K562 (cell line): Measurements from ENCODE around the gene THEMIS. TPM values are rescaled to one million over a fixed set of nuclear protein-coding genes. Genes with fewer than 3 reads are reported as not detected.

Experiments
- ATAC-seq: fragments of 200-7000 bp; cut with Tn5 transposase; 3 replicates; pipeline ENCODE4 v1.9.1; 2020; ENCODE audit warnings: moderate library complexity
- BruUV-seq: library from RNA; stranded (reverse); fragments of 400-500 nt; replicated peaks from 2 replicates; lab custom pipeline; 2021; lab: Mats Ljungman, UMichigan
- CTCF ChIA-PET: fragments of 300-600 bp; formaldehyde crosslinking; extraction: SDS; loops from one replicate; lab custom pipeline; 2021; ENCODE audit warnings: low intra/inter-chr PET ratio; lab: Yijun Ruan, JAX
- POLR2A ChIA-PET: fragments of 300-600, 350-650 bp; sonication (Branson Sonifier 250); formaldehyde crosslinking; extraction: SDS; loops from one replicate; lab custom pipeline; 2021; ENCODE audit warnings: antibody characterized with exemption, inconsistent platforms; lab: Yijun Ruan, JAX
- DNase-seq, 4 experiments: peaks; one replicate each; pipeline versions ENCODE4 v3.0.0 to v3.0.0-alpha.2; 2011 to 2018; ENCODE audit warnings: low spot score in 3 of 4, mixed read lengths in 3 of 4; ENCODE audit errors: extremely low read depth in 1 of 4
- FAIRE-seq: peaks from 2 replicates; lab custom pipeline; 2011; peaks lifted over from hg19 to GRCh38; lab: Jason Lieb, UNC
- H2AFZ ChIP-seq: 2 replicates; pipeline ENCODE4 v1.6.0; 2011; ENCODE audit warnings: low read depth, low read length, control low read depth, inconsistent platforms
- H3K27ac ChIP-seq: fragments of 200-600 bp; 3 replicates; pipeline ENCODE4 v1.8.0; 2011; ENCODE audit warnings: low read depth, mild to moderate bottlenecking, control low read depth, inconsistent platforms, low read length, moderate library complexity, mixed read lengths; ENCODE audit errors: extremely low read depth
- H3K27me3 ChIP-seq, 2 experiments: fragments of 300-600 bp in 1 of 2; 2 replicates in 1 of 2; 3 replicates in 1 of 2; pipeline versions ENCODE4 v1.6.0 to v1.8.0; 2011; ENCODE audit warnings: inconsistent platforms in 2 of 2, low read length in 2 of 2, mild to moderate bottlenecking in 1 of 2, mixed read lengths in 1 of 2, moderate library complexity in 1 of 2; ENCODE audit not compliant: control insufficient read depth in 2 of 2, insufficient read depth in 2 of 2
- H3K36me3 ChIP-seq: fragments of 300-600 bp; 3 replicates; pipeline ENCODE4 v1.8.0; 2011; ENCODE audit warnings: mild to moderate bottlenecking, low read length, inconsistent platforms; ENCODE audit not compliant: control insufficient read depth, insufficient read depth
- H3K4me1 ChIP-seq, 2 experiments: fragments of 200-600 bp in 1 of 2; replicated peaks in 1 of 2; 2 replicates in 1 of 2; 3 replicates in 1 of 2; pipeline versions ENCODE4 v1.5.1 to v1.8.0; 2011; ENCODE audit warnings: inconsistent platforms in 2 of 2, low read length in 2 of 2, mild to moderate bottlenecking in 1 of 2, mixed read lengths in 1 of 2, moderate library complexity in 1 of 2; ENCODE audit not compliant: control insufficient read depth in 2 of 2, insufficient read depth in 2 of 2
- H3K4me2 ChIP-seq: 2 replicates; pipeline ENCODE4 v1.6.1; 2011; ENCODE audit warnings: low read length, control low read depth, inconsistent platforms, mixed read lengths; ENCODE audit not compliant: insufficient read depth
- H3K4me3 ChIP-seq: fragments of 200-600 bp; sonication (generic), shearing (Covaris generic); 2 replicates; pipeline ENCODE4 v1.5.1; 2016; ENCODE audit warnings: control low read depth, inconsistent platforms
- H3K79me2 ChIP-seq: fragments of 200-600 bp; 3 replicates; pipeline ENCODE4 v1.8.0; 2011; ENCODE audit warnings: low read length, inconsistent platforms; ENCODE audit not compliant: control insufficient read depth, insufficient read depth
- H3K9ac ChIP-seq, 2 experiments: 2 replicates each; pipeline versions ENCODE4 v1.6.0 to v1.6.1; 2011; ENCODE audit warnings: low read depth in 2 of 2, low read length in 2 of 2, control low read depth in 1 of 2, inconsistent platforms in 1 of 2, mild to moderate bottlenecking in 1 of 2, mixed read lengths in 1 of 2; ENCODE audit not compliant: insufficient read depth in 1 of 2
- H3K9me1 ChIP-seq: one replicate; pipeline ENCODE4 v1.6.0; 2011; ENCODE audit warnings: inconsistent platforms, mild to moderate bottlenecking, low read length, moderate library complexity; ENCODE audit not compliant: control insufficient read depth, insufficient read depth
- H3K9me3 ChIP-seq: replicated peaks from 2 replicates; pipeline ENCODE4 v1.5.1; 2011; ENCODE audit warnings: low read depth, low read length, inconsistent platforms; ENCODE audit not compliant: control insufficient read depth, insufficient read depth
- H4K20me1 ChIP-seq: replicated peaks from 2 replicates; pipeline ENCODE4 v1.6.1; 2011; ENCODE audit warnings: low read length, inconsistent platforms, mixed read lengths; ENCODE audit not compliant: control insufficient read depth, insufficient read depth
- CTCFL ChIP-seq: IDR thresholded peaks from 2 replicates; pipeline ENCODE4 v1.6.1; 2011; ENCODE audit warnings: borderline replicate concordance, low read depth, mild to moderate bottlenecking, moderate library complexity, low read length; ENCODE audit not compliant: insufficient read depth, poor library complexity, severe bottlenecking
- CUX1 ChIP-seq: fragments of 200-800 bp; sonication (Bioruptor generic); IDR thresholded peaks from 2 replicates; pipeline ENCODE4 v1.6.1; 2016; ENCODE audit warnings: missing genetic modification characterization, missing compliant biosample characterization
- ESRRA ChIP-seq: fragments of 450-650 bp; IDR thresholded peaks from 2 replicates; pipeline ENCODE4 v1.6.1; 2014; ENCODE audit warnings: low read depth, mild to moderate bottlenecking, moderate library complexity, borderline replicate concordance
- GATAD2B ChIP-seq: fragments of 450-650 bp; IDR thresholded peaks from 2 replicates; pipeline ENCODE4 v1.6.1; 2017; ENCODE audit warnings: mild to moderate bottlenecking, borderline replicate concordance
- HMG20A ChIP-seq: fragments of 450-650 bp; formaldehyde crosslinking; conservative IDR thresholded peaks from 2 replicates; pipeline ENCODE4 v1.4.0; 2020; ENCODE audit warnings: mild to moderate bottlenecking, mixed read lengths
- LEF1 ChIP-seq: fragments of 450-650 bp; IDR thresholded peaks from 2 replicates; pipeline ENCODE4 v1.6.1; 2016; ENCODE audit warnings: mild to moderate bottlenecking
- NR2F6 ChIP-seq: fragments of 450-650 bp; formaldehyde crosslinking; IDR thresholded peaks from 2 replicates; pipeline ENCODE4 v1.4.0; 2020; ENCODE audit warnings: mild to moderate bottlenecking
- RBM15 ChIP-seq: fragments of 200-400 bp; formaldehyde crosslinking; IDR thresholded peaks from 2 replicates; pipeline ENCODE4 v1.6.1; 2018; ENCODE audit warnings: mild to moderate bottlenecking, low read length, moderate library complexity; ENCODE audit not compliant: insufficient read depth
- RBM25 ChIP-seq: fragments of 200-400 bp; formaldehyde crosslinking; IDR thresholded peaks from 2 replicates; pipeline ENCODE4 v1.6.1; 2018; ENCODE audit warnings: low read length, low read depth, moderate library complexity; ENCODE audit not compliant: severe bottlenecking
- STAG1 ChIP-seq: sonication (generic); formaldehyde crosslinking; IDR thresholded peaks from 2 replicates; pipeline ENCODE4 v1.5.0; 2020; ENCODE audit warnings: missing genetic modification reagents, borderline replicate concordance
- TCF7L2 ChIP-seq: fragments of 150-350 bp; IDR thresholded peaks from 2 replicates; pipeline ENCODE4 v1.6.1; 2016; ENCODE audit warnings: low read depth, mild to moderate bottlenecking, low read length, moderate library complexity
- THAP7 ChIP-seq: fragments of 250-450 bp; sonication (Bioruptor Pico); IDR thresholded peaks from 2 replicates; pipeline ENCODE4 v1.5.0; 2021
- XRCC3 ChIP-seq: fragments of 450-650 bp; IDR thresholded peaks from 2 replicates; pipeline ENCODE4 v1.6.1; 2017; ENCODE audit warnings: mild to moderate bottlenecking, moderate library complexity
- ZNF12 ChIP-seq: sonication (generic); formaldehyde crosslinking; IDR thresholded peaks from 2 replicates; pipeline ENCODE4 v1.4.0; 2020; ENCODE audit warnings: mild to moderate bottlenecking, missing genetic modification reagents
- ZNF695 ChIP-seq: fragments of 450-650 bp; formaldehyde crosslinking; IDR thresholded peaks from 2 replicates; pipeline ENCODE4 v1.4.0; 2020; ENCODE audit warnings: mild to moderate bottlenecking, moderate library complexity
- WGBS: fragments of 100-300 bp; shearing (Covaris generic); methylation state at CpG from one replicate; pipeline ENCODE4 v1.1.6; 2016; ENCODE audit warnings: low coverage, mixed read lengths; ENCODE audit not compliant: insufficient coverage; ENCODE audit errors: missing lambda C conversion rate; 5-methylcytosine and 5-hydroxymethylcytosine counted together
- in situ Hi-C: fragments of 300-500 bp; cut with MboI; formaldehyde crosslinking; loops from 4 replicates; pipeline ENCODE4 v1.15.0; 2018; ENCODE audit warnings: inconsistent platforms, mixed read lengths
- intact Hi-C: fragments of 100-400 bp; cut with micrococcal nuclease; formaldehyde crosslinking; loops from 2 replicates; pipeline ENCODE4 v1.14.2; 2022
- polyA plus RNA-seq, 8 experiments: library from polyadenylated mRNA; depleted of rRNA in 4 of 8; stranded (reverse) in 5 of 8; unstranded in 3 of 8; fragments of >200 nt; fragmentation: Nextera tagmentation in 2 of 8; fragmentation: Illumina TruSeq in 1 of 8; extraction: Ambion mirVana in 2 of 8; extraction: Trizol in 1 of 8; gene quantifications; 2 replicates each; pipeline versions ENCODE4 v1.2.1 to v1.2.3, GENCODE V29; 2011 to 2014; ENCODE audit warnings: inconsistent platforms in 1 of 8, missing spikeins in 1 of 8
- total RNA-seq, 7 experiments: library from RNA; depleted of rRNA in 6 of 7; stranded (reverse); fragments of >200 nt in 6 of 7; fragmentation: Illumina TruSeq in 2 of 7; extraction: Trizol in 2 of 7; gene quantifications; 2 replicates each; pipeline versions ENCODE4 v1.2.1 to v1.2.3, GENCODE V29; 2011 to 2021; ENCODE audit warnings: low replicate concordance in 1 of 7

THEMIS gene
- total and polyA plus RNA-seq, 9 of the 15 experiments (the other 6 are each of a cell fraction or from before 2014, with no cell fraction given): 0.09 TPM; not detected in 8

GRCh38 chr6:127834136-127834535 is 66.7 kb downstream of the THEMIS start:
- no TSS peak for BruUV-seq
- ChIA-PET POLR2A (no interaction called here), CTCF (no interaction called here)
- no peak overlapping the region for H3K4me3 ChIP-seq
- FAIRE-seq (no peak), ATAC-seq (no peak), DNase-seq (no peak)
- H3K79me2 ChIP-seq: no peaks in the 10 kb centered on the region
- no peaks in the 10 kb centered on the region for H3K4me1 ChIP-seq
- H3K9ac ChIP-seq: no peak overlapping the region
- H3K27ac ChIP-seq: no peak overlapping the region
- in situ Hi-C loops (no loop called here), intact Hi-C loops (no loop called here)
- no peaks in the 10 kb centered on the region for H3K27me3 ChIP-seq
- H3K4me2 ChIP-seq: no peak overlapping the region
- H3K9me1 ChIP-seq: no peaks in the 10 kb centered on the region
- TF ChIP-seq RBM25 (no peak), XRCC3 (no peak), TCF7L2 (no peak), THAP7 (CRISPR knock-in tag) (no peak), CTCFL (no peak), ESRRA (no peak), STAG1 (CRISPR knock-in tag) (no peak), HMG20A (no peak), ZNF695 (CRISPR knock-in tag) (no peak), ZNF12 (CRISPR knock-in tag) (no peak), NR2F6 (CRISPR knock-in tag) (no peak), RBM15 (no peak), CUX1 (no peak), GATAD2B (no peak), LEF1 (no peak)
- no peak overlapping the region for H2AFZ ChIP-seq
- H3K9me3 ChIP-seq: no peaks in the 10 kb centered on the region
- H3K36me3 ChIP-seq: no peaks in the 10 kb centered on the region
- H4K20me1 ChIP-seq: no peaks in the 10 kb centered on the region
- WGBS: 3% methylated on average over 4 of the region's 7 CpGs
